Hematopoietic multipotent progenitor cell treated with erythropoietin and hydrocortisone succinate and interleukin-3 and kit ligand, for 15 days (in vitro differentiated cells): ENCODE data around the gene ITPR3.

Experiments
- DNase-seq: peaks from one replicate; pipeline ENCODE4 v3.0.0-alpha.2; 2015; ENCODE audit warnings: low spot score

ITPR3 gene

DNA sequence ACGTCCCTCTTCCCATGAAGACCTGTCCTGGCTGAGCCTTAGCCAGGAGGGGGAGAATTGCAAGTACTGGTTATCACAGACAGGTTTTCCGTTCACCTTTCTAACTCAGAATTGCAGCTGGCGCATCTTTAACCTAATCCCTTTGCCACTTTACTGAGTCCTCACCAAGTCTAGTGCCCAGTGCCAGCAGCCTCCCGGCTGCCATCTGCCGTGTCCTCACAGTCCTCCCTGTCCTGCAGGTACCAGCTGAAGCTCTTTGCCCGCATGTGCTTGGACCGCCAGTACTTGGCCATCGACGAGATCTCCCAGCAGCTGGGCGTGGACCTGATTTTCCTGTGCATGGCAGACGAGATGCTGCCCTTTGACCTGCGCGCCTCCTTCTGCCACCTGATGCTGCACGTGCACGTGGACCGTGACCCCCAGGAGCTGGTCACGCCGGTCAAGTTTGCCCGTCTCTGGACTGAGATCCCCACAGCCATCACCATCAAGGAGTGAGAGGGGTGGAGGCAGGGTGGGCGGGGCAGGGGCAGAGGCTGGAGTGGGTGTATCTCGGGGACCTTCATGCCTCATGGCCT, 49.1 kb downstream of the ITPR3 start:
- DNase-seq: no peak

DNA sequence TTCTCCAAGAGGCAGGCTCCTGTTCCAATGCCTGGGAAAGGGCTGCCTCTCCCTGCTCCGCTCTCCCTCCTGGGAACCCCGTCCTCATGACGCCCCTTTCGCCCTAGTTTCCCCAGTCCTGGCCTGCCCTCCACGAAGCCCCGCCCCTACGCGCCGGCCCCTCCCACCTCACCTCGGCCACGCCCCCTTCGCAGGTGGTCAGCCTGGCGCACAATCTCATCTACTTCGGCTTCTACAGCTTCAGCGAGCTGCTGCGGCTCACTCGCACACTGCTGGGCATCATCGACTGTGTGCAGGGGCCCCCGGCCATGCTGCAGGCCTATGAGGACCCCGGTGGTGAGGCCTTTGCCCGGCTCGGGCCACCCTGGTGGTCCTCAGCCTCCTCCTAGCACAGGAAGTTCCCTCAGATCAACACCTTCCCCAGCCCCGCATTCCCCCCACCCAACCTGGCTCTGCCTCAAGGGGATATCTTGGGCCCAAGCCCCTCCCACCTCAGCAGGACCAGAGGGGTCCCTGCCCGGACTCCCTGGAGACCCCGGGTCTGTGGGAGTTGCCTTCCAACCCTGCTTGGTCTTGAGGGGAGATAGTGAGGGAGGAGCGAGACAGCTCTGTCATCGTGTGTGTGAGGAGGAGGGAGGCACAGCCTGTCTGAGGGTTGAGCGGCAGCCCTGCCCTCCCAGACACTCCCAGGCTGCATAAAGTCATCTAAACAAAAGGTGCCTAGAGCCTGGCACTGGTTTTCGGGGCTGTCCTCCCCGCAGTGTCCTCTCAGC, 50.0 kb downstream of the ITPR3 start:
- no peak for DNase-seq

DNA sequence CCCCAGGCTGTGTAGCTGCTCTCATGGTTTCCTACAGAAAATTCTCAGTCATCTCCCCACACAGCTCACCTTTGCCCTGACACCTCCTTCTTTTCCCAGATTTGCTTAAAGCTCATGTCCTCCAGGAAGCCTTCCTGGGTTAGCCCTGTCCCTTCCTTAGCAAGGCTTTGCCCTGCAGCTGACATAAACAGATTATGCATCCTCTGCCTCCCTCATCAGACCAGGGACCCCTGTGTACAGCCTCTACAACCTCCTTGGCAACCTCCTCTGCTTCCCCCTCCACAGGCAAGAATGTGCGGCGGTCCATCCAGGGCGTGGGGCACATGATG, 50.6 kb downstream of the ITPR3 start:
- no peak for DNase-seq

DNA sequence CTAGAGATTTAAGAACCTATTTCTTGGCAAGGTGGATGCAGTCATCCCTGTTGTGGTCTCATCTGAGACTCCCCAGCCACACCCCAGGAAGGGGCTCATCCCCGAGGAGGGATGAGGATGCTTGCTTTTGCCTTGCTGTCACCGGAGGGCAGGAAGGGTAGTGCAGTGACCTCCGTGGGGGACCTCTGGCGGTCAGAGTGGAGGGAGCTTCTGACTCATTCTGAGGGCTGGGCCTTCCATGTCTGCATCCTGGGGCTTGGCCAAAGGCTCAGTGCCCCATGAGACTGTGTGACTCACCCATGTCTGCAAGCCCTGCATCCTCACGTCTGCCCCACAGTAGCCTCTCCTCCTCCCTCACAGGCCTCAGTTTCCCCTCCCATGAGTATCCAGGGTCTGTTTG, 51.7 kb downstream of the ITPR3 start:
- DNase-seq: peak; percentile 8

DNA sequence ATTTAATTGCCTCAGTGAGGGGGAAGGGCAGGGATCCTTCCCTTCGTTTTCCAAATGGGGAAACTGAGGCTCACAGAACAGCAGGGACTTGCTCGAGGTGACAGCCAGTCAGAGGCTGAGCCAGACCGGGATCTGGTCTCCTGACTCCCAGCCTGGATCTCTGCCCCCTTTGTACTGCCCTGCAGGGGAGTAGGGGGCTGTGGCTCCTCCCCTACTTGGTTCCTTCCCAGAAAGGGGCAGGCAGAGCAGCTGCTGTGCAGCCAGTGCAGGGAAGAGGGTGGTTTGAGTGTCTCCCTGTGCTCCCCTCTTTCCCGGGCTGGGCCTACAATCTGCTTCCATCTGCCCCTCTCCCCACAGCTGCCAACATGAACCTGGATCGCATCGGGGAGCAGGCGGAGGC, 52.7 kb downstream of the ITPR3 start:
- DNase-seq: no peak

DNA sequence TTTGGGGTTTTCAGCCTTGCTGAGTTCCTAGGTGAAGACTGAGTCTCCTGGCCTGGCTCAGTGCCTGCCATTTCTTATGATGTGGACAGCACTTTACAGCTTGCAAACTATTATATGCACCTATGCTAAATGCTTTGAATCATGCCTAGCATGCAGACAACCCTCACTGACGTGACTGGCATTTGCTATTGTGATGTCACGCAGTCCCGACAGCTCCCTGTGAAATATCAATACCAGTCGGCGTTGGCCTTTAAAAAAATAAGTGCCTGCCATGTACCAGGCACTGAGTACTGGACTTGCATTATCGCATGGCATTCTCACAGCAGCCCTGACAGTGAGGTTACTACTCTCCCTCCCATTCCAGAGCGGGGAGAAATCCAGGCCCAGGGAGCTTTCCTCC, 54.8 kb downstream of the ITPR3 start:
- no peak for DNase-seq

DNA sequence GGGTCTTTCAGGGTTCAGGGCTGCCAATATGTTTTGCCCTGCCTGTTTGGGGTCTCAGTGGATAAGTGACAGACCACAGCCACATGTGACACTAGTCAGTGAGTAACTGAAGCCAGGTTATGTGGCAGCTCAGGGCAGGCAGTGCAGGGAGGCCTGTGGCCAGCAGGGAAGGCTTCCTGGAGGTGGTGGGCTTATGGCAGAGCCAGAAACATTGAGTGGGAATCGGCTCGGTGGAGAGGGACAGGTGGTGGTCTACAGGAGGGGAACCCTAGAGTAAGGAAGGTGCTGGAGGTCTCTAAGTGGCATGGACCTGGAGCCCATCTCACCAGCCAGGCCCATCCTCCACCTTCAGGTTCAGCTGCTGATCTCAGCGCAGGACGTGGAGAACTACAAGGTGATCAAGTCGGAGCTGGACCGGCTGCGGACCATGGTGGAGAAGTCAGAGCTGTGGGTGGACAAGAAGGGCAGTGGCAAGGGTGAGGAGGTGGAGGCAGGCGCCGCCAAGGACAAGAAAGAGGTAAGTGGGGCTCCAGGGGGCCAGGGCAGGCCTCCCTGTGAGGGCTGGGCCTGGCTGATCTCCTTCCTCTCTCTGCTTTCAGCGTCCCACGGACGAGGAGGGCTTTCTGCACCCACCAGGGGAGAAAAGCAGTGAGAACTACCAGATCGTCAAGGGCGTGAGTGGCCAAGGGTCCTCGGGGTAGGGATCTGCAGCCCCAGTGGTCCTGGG, 55.5 kb downstream of the ITPR3 start:
- no peak for DNase-seq

DNA sequence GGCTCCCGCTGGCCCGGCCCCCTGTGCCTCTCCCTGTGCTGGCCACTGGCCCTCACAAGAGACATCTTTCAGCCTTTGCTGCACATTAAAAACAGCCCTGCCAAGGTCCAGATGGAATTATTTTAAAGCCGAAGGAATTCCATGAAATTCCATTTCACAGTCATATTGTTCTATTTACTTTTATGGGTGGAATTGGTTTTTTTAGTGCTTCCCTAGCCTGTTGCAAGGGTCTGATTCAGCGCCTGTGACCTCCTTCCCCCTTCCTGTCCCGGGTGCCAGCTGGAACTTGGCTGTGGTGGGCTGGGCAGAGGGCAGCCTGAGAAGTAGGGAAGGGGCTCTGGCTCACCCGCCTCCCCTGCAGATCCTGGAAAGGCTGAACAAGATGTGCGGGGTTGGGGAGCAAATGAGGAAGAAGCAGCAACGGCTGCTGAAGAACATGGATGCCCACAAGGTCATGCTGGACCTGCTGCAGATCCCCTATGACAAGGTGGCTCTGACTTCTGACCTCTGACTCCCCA, 56.1 kb downstream of the ITPR3 start:
- DNase-seq: no peak

DNA sequence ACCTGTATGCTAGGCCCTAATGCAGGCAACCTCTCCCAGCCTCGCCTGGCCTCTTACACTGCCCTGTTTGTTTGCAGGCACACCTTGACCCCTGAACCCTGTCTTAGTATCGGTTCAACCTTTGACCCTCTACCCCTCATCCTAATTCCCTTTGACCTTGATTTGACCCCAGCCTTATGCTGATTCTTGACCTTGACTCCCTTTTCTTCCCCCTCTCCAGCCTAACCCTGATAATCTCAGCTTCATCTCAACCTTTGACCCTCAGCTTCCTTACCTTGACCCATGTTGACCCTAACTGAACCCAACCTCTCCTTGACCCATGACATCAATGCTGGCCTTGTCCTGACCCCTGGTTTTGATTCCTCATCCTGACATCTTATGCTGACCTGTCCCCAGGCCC, 56.6 kb downstream of the ITPR3 start:
- DNase-seq: no peak

DNA sequence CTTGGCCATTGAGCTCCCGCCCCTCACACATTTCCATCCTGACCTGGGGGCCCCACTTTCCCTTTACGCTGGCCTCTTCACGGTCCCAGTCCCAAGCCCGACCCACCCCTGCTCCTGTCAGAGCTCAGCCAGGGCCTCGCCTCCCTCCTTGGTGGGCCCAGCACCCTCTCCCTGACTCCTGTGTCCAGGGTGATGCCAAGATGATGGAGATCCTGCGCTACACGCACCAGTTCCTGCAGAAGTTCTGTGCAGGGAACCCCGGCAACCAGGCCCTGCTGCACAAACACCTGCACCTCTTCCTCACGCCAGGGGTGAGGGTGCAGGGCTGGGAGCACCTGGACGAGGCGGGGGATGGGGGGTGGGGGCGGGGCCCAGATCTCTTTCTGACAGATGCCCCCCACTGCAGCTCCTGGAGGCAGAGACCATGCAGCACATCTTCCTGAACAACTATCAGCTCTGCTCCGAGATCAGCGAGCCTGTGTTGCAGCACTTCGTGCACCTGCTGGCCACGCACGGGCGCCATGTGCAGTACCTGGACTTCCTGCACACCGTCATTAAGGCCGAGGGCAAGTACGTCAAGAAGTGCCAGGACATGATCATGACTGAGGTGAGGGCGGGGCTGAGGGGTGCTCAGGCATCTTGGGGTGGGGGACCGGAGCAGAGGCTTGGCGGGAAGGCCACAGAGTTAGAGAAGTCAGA, 57.3 kb downstream of the ITPR3 start:
- no peak for DNase-seq

DNA sequence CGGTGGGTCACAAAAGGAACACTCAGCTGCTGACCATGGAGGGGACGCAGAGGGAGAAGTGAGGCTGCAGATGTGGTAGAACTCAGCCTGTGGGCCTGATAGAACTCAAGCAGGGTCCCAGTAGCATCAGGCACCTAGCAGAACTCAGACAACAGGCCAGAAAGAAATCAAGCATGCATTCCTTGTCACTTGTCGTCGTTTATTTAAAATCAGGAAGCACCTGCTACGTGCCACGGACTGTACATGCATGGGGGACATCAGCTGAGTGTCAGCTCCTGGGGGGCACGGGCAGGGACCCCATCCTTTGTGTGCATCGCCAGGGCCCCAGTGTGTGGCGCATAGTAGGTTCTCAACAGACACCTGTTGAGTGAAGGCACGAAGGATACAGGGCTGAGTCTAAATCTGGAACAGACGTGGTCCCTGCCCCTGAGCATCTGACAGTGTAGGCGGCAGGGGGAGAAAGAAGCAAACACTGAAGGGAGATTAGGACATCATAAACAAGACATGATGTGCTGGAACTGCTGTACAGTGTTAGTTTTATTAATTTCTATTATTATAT, 57.9 kb downstream of the ITPR3 start:
- DNase-seq: no peak

DNA sequence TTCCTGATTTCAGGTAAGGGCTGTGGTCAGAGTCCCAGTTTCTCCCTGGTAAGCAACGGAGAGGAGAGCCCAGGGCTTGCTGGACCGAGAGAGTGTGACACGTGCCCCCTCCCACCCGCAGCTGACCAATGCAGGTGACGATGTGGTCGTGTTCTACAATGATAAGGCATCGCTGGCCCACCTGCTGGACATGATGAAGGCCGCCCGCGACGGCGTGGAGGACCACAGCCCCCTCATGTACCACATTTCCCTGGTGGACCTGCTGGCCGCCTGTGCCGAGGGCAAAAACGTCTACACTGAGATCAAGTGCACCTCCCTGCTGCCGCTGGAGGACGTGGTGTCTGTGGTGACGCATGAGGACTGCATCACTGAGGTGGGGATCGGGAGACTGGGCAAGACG, 58.6 kb downstream of the ITPR3 start:
- no peak for DNase-seq

DNA sequence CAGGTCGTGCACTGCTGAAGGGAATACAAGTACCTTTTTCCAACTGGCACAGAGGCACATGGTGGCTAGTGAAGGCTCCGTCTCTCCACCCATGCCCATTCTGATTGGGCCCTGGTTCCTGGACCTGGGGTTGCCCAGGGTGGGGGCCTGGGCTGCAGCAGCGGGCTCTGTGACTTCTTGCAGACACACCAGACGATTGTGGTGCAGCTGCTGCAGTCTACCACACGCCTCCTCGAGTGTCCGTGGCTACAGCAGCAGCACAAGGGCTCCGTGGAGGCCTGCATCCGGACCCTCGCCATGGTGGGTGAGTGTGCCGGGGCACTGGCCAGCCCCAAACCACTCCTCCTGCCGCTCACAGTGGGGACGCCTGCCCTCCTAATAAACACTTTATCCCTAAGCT, 61.2 kb downstream of the ITPR3 start:
- DNase-seq: no peak

DNA sequence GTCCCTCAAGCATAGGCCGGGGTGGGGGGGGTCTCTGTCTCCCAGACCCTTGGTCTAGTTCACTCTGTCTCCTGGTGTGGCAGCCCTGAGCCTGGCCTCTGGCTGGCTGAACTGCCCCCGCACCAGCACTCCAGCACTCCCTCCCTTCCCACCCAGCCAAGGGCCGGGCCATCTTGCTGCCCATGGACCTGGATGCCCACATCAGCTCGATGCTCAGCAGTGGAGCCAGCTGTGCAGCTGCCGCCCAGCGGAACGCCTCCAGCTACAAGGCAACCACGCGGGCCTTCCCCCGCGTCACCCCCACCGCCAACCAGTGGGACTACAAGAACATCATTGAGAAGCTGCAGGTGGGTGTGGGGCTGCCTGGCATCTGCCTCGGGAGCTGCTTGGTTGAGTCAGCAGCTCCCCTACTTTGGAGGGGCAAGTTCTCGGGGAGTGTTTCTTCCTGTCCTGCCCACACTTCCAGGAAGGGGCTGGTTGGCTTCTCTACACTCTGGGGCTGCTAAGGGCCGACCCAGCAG, 62.0 kb downstream of the ITPR3 start:
- DNase-seq: no peak

DNA sequence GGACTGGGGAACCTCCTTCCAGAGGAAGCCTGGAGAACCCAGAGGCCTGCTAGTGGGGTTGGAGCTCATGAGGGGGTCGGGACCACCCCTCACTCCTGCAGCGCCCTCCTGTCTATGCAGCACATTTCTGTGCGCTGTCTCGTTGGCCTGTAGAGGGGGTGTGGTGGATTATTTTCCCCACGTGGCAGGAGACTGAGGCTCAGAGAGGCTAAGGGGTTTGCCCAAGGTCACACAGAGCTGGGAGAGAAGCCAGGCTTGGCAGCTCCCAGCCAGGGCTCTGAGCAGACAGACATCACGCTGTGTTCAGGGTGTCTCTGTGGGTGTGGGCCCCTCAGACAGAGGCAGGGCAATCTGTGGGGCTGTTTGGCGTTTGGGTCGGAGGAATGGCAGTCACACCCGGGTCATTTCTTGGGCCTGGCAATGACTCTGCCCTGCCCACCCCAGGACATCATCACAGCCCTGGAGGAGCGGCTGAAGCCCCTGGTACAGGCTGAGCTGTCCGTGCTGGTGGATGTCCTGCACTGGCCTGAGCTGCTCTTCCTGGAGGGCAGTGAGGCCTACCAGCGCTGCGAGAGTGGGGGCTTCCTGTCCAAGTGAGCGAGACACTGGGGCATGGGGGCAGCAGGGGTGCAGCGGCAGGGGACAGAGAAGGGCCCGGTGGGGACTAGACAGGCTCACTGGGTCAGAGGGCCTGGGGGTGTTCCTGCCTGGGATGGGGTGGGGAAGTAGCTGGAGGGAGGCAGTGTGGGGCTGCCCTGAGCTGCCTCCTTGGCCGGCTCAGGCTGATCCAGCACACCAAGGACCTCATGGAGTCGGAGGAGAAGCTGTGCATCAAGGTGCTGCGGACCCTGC, 62.7 kb downstream of the ITPR3 start:
- no peak for DNase-seq

DNA sequence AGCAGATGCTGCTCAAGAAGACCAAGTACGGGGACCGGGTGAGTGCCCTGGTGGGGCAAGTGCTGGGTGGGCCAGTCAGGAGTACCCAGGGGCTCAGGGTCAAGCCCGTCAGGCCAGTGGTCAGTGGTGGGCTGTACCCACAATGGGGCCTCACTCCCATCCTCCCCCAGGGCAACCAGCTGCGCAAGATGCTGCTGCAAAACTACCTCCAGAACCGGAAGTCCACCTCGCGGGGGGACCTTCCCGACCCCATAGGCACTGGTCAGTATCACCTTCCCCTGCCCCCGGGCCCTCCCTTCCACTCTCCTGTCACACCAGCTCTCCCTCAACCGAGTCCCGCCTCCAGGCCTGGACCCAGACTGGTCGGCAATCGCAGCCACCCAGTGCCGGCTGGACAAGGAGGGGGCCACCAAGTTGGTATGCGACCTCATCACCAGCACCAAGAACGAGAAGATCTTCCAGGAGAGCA, 63.3 kb downstream of the ITPR3 start:
- no peak for DNase-seq

DNA sequence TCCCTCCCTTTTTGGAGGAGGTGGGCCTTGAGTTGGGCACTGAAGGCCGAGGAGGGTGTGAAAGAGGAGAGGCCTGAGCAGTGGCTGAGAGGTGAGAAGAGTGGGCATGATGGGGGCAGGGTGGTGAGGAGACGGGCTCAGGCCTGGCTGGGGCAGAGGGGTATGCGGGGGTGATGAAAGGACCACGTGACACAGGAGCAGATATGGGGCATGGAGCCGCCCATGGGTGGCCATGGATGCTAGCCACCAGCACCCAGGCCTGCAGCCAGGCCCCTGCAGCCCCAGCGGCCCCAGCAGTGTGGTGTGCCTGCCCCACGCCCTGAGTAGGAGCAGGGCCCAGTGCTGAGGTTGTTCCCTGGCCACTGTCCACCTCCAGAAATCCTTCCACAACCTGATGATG, 63.9 kb downstream of the ITPR3 start:
- DNase-seq: no peak

DNA sequence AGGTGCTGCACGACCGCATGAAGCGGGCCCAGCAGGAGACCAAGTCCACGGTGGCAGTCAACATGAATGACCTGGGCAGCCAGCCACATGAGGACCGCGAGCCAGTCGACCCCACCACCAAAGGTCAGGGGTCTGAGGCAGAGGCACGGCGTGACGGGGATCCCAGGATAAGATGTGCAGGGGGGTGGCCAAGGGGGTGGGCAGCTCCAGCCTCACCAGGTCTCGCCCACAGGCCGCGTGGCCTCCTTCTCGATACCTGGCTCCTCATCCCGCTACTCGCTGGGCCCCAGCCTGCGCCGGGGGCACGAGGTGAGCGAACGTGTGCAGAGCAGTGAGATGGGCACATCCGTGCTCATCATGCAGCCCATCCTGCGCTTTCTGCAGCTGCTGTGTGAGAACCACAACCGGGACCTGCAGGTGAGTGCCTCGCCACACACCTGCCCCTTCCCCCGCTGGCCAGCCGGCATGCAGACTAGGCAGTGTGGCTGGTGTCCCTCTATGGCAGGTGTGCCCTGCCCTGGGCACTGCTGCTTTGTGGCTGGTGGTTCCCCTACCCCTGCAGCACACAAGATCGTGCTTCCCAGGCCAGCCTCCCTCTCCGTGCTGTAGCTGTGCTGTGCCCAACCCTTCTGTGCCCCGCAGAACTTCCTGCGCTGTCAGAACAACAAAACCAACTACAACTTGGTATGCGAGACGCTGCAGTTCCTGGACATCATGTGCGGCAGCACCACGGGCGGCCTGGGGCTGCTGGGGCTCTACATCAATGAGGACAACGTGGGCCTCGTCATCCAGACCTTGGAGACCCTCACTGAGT, 64.5 kb downstream of the ITPR3 start:
- DNase-seq: no peak

DNA sequence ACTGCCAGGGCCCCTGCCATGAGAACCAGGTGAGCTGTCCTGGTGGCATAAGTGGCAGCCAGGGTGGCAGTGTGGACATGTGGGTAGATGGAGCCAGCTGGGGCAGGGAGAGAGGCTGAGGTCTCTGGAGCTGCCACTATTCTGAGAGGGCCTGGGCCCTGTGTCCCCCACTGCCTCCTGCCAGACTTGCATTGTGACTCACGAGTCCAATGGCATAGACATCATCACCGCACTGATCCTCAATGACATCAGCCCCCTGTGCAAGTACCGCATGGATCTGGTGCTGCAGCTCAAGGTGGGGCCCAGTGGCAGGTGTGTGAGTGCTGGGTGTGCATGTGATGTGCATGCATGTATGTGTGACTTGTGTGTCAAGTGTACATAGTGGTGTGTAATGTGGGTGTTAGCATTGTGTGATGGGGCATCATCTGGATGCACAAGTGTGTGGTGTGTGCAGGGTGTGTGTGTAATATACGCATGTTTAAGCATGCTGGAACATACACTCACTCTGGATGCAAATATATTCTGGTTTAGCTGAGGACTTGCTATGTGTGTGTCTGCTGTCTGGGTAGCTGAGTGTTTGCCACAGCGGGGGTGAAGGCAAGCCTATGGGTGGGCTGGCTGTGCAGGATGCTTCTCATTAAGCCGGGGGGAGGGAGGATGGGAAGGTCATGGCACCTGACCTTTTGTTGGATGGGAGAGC, 65.3 kb downstream of the ITPR3 start:
- no peak for DNase-seq
